ENCODE measurements around the gene ZFP36L2. TPM values are rescaled to one million over a fixed set of nuclear protein-coding genes. Genes with fewer than 3 reads are reported as not detected.

Gene ZFP36L2
- total and polyA plus RNA-seq, 9 of the 15 experiments (the other 6 are each of a cell fraction or from before 2014, with no cell fraction given), result 4.1 to 60.6 (median 20.3) TPM

GRCh38 chr2:43226955-43227829 lies 786 bp upstream of the ZFP36L2 start (continued):
- TF ChIP-seq ERF (CRISPR knock-in tag; IDR thresholded peaks at IDR 0.05) (peak; percentile 48), HDAC3 (IDR thresholded peaks at IDR 0.05; ENCODE audit: borderline replicate concordance, partially characterized antibody) (no peak), NFYB (IDR thresholded peaks at IDR 0.05; ENCODE audit: extremely low read depth, insufficient read length) (no peak), MTA2 (IDR thresholded peaks at IDR 0.05; ENCODE audit: low read depth) (no peak), XRCC5 (IDR thresholded peaks at IDR 0.05; ENCODE audit: low read depth, low read length) (no peak; the same call in 1 of the 2 replicates), CAMTA2 (CRISPR knock-in tag; conservative IDR thresholded peaks at IDR 0.05) (no peak), ZNF586 (CRISPR knock-in tag; conservative IDR thresholded peaks at IDR 0.05) (no peak), MCM3 (IDR thresholded peaks at IDR 0.05) (no peak), ELF1 (tag; IDR thresholded peaks at IDR 0.05) (no peak), FOXJ2 (tag; IDR thresholded peaks at IDR 0.05) (peak; percentile 95), ZNF717 (CRISPR knock-in tag; IDR thresholded peaks at IDR 0.05) (no peak), PRMT5 (CRISPR knock-in tag; IDR thresholded peaks at IDR 0.05) (no peak), HLTF (IDR thresholded peaks at IDR 0.05) (no peak; the same call in 1 of the 2 replicates), ZNF347 (CRISPR knock-in tag; IDR thresholded peaks at IDR 0.05; ENCODE audit: low read depth) (no peak), HSF4 (CRISPR knock-in tag; IDR thresholded peaks at IDR 0.05; ENCODE audit: borderline replicate concordance) (no peak), ZNF77 (CRISPR knock-in tag; IDR thresholded peaks at IDR 0.05) (no peak), KLF1 (tag; IDR thresholded peaks at IDR 0.05) (no peak), HDAC8 (tag; IDR thresholded peaks at IDR 0.05) (peak; percentile 32; the same call in 1 of the 2 replicates), SFPQ (IDR thresholded peaks at IDR 0.05; ENCODE audit: low read depth, low read length) (no peak), PBX2 (CRISPR knock-in tag; IDR thresholded peaks at IDR 0.05; ENCODE audit: low read depth) (no peak), PBX2 (tag; conservative IDR thresholded peaks at IDR 0.05; ENCODE audit: low read depth) (no peak), CREB3L1 (IDR thresholded peaks at IDR 0.05; ENCODE audit: borderline replicate concordance, low read depth) (peak; percentile 86), ZNF444 (CRISPR knock-in tag; IDR thresholded peaks at IDR 0.05) (no peak), RBM34 (IDR thresholded peaks at IDR 0.05; ENCODE audit: borderline replicate concordance, insufficient read depth, low read length) (no peak), RB1 (IDR thresholded peaks at IDR 0.05; ENCODE audit: low read depth) (peak; percentile 36; the same call in 1 of the 2 replicates)

All from K562 (cell line).